SH-SY5Y (cell line): ENCODE results near the gene MRPL14.

ENCODE experiments used
- GATA2 ChIP-seq: IDR thresholded peaks from 2 replicates; pipeline ENCODE4 v1.6.1; 2011; ENCODE audit warnings: mild to moderate bottlenecking, low read depth, low read length
- GATA3 ChIP-seq: IDR thresholded peaks from 2 replicates; pipeline ENCODE4 v1.6.1; 2011; ENCODE audit warnings: low read depth, mild to moderate bottlenecking, low read length, moderate library complexity

Gene MRPL14

DNA sequence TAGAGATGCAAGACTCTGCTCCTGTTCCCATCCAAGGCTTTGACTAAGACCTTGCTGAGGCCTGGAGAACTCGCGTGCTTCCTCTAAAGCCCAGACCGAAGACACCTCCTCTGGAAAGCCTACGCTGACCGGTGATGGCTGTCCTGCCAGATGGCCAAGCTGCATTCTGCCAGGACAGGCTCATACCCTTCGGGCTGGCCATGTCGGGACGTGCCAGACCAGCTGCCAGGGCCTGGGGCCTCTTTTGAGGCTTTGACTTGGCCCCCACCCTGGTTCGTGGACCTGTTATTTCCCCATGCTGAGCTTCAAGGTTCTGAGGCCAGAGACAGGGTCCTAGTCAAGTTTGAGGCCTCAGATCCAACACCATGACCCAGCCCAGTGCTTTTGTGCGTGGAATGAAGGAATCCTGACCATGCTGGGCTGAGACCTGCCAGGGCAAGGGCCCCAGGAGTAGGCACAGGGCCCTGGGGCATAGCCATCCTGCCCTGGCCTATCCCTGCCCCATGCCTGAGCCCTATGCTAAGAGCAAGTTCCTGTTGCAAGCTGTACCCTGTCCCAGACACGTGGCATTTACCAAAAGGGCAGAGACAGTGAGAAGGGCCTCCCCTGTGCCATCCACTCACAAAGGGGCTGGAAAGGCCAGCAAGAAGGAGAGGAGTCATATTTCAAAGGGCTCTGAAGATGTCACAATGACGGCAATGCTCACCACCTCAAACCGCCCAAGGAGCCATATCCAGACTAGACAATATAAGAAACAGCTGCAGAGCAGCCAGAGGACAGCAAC, 42.8 kb downstream of the MRPL14 start:
- TF ChIP-seq GATA2 (no peak), GATA3 (no peak)

- no peak for TF ChIP-seq GATA3
- no peak for TF ChIP-seq GATA2
Measured at GRCh38 chr6:44082872-44083321, 44.4 kb downstream of the MRPL14 start.

DNA sequence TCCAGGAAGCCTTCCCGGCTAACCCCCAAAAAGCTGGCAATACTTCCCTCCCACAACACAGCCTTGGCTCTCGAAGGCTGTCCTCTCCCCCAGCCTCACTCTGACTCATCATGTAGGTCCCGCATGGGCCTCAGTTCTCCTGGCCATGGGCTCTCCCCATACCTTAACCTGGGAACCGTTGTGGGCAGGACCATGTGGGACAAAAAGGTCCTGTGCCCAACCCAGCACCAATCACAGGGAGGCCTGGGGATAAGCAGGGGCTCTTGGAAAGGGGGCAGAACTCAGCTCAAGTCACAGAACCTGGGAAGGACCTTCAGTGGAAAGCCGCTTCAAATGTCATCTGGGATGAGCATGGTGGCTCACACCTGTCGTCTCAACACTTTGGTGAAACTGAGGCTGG, 45.5 kb downstream of the MRPL14 start:
- TF ChIP-seq GATA3 (no peak), GATA2 (no peak)

- TF ChIP-seq GATA2, result no peak
- no peak for TF ChIP-seq GATA3
Measured at GRCh38 chr6:44080561-44081521, 46.4 kb downstream of the MRPL14 start.

DNA sequence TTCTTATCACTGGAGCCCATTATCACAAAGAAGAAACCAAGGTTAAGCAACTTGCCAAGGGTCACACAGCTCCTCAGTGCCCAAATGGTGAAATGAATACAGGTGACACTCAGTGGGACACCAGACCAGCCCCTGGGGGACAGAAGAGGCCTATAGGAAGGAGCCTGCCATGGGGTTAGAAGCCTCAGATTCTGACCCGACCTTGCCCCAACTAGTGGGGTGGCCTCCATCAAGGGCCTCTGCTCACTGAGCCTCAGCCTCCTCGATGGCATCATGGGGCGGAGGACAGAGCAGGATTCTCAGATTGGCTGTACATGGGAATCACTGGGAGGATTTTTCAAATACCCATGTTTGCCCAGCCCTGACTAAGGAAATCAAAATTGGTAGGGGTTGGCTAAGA, 47.6 kb downstream of the MRPL14 start:
- TF ChIP-seq GATA2 (no peak), GATA3 (no peak)

DNA sequence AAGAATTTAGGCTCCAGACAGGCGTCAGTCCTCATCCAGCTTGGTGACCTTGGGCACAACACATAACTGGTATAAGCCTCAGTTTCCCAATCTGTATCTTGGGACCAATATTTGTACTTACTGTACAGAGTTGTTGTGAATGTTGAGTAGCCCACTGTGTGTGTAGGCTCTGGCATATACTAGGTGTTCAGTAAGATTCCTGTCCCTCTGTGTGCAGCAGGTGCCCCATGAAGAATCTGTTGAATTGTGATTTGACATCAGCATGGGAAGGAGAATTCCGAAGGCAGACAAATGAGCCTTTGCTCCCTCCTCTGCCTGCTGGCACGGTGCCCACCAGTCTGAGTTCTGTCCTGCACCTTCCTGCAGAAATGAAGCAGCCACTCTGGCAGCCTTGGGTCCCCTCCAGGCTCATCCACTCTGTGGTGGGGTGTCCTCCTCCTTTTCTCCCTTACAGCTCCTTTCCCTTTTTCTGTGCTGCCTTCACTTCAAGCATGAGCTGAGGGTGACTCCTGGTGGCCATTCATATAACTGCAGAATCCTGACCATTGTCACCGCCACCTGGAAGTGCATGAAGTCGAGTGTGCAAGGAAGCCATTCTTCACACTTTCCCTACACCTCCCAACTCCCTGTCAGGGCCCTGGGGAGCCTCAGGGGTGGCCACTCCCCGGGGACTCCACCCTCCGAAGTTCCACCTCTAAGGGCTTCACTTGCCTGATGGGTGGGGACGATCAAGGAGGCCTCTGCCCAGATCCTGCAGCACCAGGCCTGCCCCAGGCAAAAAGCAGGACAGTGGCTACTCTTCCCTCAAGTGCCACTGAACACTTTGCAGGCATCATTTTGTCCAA, 48.2 kb downstream of the MRPL14 start:
- TF ChIP-seq GATA3, result no peak
- TF ChIP-seq GATA2, result no peak

DNA sequence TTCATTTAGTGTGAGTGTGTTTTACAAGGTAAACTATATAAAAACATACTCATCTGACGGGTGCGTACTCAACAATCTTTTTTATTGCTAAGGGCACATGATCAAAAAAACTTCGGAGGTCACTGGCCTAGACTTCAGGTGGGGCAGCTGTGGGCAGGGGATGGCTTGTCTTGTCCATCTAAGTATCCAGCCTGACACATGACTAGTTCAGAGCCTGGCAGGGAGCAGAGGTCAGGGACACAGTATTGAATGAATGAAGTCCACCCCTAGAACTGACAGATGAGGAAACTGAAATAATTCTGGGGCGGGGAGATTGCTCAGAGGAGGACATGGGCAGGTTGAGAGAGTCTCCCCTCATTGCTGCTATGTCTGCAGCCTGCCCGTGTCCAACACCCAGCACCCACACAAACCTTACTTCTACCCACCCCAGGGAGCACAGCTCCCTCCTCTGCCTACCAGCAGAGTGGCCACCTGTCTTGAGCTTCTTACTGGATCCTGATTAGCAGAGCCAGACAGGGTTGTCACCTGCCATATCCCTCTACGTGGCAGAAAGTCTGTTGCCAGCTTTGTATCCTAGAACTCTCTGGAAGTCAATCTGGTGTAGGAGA, 48.9 kb downstream of the MRPL14 start:
- TF ChIP-seq GATA3 (no peak), GATA2 (no peak)

DNA sequence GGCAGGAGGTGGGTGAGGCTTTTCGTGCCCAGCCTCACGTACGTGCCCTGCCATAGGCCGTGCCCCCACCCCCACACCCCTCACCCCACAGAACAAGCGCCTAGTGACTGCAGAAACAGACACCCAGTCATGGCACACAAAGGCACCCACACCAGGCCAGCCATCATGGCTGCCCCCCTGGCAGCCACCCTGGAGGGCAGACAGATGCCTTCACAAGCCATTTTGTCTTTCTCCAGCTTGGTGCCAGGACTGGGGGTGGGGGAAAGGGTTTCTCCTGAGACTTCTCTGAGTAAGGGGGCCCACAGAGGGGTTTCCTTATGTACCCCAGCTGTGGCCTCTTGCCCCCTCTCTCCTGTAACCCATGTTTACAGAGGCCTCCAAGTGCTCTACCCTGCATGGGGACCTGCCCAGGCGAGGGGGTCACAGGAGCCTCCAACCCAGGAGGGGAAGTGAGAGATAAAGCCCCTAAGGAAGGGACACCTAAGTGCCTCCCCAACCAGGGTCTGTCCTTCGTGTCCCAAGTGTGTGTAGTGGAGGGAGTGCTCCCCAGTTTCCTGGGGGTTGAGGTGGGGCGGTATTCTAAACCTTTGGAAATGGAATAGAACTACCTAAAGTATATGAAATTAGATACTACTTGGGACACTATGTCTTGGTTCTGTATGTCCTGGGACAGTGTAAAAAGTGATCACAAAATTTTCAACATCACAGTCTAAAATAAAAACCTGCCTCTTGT, 49.9 kb downstream of the MRPL14 start:
- TF ChIP-seq GATA2 (no peak), GATA3 (no peak)

DNA sequence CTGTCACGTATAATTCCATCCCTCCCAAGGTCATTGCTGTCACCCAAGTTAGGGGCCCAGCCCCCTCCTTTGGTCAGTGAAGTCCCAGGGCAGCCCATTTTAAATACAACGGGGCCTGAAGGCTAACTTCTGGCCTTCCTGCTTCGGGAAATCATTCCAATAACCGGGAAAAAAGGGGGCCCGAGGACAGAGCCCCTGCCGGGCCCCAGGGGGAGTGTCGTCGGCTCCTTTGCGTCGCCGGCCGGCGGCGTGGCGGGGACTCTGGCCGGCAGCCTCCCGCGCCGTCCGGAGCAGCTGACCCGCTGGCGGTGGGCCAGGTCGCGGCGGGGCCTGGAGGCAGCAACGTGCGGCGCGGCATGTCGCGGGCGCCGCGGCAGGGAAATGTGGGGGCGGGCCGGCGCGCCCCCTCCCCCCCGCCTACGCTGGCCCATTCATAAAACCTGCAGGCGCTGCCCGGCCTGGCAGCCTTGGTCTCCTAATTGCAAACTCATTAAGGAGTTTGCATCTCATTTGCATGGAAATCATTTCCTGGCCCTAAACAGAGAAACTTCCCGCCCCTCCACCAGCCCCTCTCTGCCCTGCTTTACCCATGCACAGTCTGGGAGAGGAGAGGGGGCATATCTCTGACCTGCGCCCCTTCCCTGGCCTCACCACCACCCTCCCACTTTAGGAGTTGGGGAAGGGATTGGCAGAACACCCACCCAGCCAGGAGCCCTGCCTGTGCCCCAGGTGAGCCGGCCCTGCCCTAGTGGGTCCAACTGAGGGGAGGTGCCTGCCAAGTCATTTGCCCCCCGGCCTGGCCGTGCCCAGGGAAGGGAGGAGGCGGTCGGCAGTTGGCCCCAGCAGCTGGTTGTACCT, 50.7 kb downstream of the MRPL14 start:
- no peak for TF ChIP-seq GATA2
- TF ChIP-seq GATA3, result no peak

DNA sequence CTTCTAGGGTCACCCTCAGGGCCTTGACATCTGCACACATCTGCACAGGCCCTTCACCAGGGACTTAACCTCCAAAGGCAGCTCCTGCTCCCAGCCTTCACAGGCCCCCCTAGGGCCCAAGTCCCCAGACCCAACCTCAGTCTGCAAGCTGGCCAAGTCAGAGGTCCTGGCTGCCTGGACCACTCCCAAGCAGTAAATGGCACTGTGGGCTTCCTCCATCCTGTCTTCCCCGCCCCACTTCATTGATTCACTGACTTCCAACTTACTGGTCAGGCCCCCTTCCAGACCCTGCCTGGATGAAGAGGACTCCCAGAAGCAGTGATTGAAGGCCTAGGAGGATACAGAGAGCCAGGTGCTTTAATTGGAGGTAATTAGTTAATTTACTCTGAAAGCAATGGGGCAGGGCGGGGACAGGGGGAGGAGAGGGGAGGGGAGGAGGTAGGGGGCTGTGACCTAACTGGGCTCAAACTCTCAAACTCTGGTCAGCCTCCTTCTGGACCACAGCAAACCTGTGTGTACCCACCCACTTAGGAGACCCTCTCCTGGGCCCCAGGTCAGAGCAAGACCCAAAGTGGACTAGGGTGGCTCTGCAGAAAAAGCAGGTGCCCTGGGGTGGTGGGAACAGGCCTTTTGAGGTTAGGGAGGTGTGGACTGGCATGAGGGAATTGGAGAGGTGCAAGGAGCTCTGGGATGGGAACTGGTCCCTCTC, 51.5 kb downstream of the MRPL14 start:
- no peak for TF ChIP-seq GATA2

DNA sequence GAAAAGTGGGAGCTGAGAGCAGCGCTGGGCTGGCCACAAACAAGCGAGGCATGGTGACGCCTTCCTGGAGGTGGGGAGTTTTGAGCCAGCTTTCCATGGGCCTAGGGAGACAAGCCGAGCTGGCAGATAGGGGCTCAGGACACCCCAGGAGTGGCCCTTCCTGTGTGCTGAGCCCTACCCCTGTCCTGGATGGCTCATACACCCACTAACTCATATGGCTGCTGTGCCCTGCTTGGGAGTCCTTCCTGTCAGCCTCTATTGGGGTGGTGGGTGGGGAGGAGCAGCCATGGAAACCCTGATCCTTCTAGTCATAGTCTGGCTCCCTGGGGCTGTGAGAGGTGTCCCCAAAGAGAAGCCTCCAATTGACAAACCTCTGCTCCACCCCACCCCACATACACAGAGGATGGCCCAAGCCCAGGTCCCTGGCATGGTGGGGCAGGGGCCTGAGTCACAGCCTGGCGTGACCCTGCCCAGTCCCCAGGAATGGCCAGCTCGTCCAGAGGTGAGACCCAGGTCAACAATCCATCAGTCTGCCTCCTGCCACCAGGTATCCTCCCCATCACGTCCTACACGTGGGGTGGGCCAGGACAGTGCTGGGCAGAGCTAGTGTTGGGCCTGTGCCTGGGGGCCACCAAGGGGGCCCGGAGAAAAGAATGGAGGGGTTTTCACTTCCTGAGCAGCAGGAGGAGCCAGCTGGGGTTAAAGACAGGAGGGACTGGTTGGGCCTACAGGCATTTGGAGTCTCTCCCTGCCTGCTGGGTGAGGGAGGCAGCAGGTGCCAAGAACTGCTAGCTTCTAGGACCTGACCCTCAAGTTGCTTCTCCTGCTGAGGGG, 52.2 kb downstream of the MRPL14 start:
- no peak for TF ChIP-seq GATA2
